H7 (cell line): ENCODE results near the gene SRP14. TPM values are rescaled to one million over a fixed set of nuclear protein-coding genes. Genes with fewer than 3 reads are reported as not detected.
"Not testable (repeated sequence)": the region's sequence is repeated elsewhere in the genome, so short reads cannot be mapped to it uniquely, and the experiment has no call there.

Source experiments
- DNase-seq: peaks from one replicate; pipeline ENCODE4 v3.0.0; 2012
- H3K27me3 ChIP-seq: 2 replicates; pipeline ENCODE4 v1.6.0; 2011; ENCODE audit warnings: mild to moderate bottlenecking, low read length; ENCODE audit not compliant: control insufficient read depth, insufficient read depth
- H3K36me3 ChIP-seq: replicated peaks from 2 replicates; pipeline ENCODE4 v1.5.1; 2011; ENCODE audit warnings: low read length; ENCODE audit not compliant: control insufficient read depth, insufficient read depth
- H3K4me3 ChIP-seq: 2 replicates; pipeline ENCODE4 v1.5.1; 2011; ENCODE audit warnings: low read depth, mild to moderate bottlenecking, control low read depth, low read length, moderate library complexity; ENCODE audit not compliant: insufficient read depth
- total RNA-seq: library from RNA; depleted of rRNA; stranded (reverse); fragments of >200 nt; shearing (Covaris generic); gene quantifications from 2 replicates; pipeline ENCODE4 v1.2.3, GENCODE V29; 2014

SRP14 gene
- total RNA-seq, 1 experiment from 2014 or later, result 156 TPM

DNA sequence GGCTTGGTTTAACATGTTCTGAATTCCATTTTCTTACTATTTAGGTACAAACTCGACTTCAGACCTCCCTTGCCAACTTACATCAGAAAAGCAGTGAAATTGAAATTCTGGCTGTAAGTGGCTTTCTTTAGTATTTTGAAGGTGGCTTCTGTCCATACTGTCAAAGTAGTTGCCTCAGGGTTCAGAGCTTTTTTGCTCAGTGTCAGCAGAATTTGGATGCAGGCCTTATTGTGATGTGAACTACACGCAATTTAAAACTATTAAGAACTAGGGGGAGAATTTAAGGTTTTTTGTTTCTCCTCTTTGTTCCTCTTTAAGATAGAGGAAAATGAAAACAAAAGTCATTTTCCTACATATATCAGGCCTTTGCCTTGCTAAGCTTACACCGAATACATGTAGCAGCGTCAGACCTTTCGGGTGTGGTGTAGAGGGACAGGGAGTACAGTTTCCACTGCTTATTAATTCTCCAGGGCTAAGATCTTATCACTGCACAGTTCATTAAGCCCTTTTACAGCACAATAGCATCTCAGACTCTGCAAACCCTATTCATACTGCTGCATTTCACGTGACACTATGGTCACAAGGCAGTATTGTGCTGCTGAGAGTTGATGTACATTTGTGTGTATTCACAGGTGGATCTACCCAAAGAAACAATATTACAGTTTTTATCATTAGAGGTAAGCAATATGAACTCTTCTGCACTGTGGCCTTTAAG, 6.7 kb downstream of the SRP14 start:
- H3K36me3 ChIP-seq, result peaks cover 37% of the 10 kb centered on the region
- no peak overlapping the region for H3K4me3 ChIP-seq
- no peaks in the 10 kb centered on the region for H3K27me3 ChIP-seq
- no peak for DNase-seq

DNA sequence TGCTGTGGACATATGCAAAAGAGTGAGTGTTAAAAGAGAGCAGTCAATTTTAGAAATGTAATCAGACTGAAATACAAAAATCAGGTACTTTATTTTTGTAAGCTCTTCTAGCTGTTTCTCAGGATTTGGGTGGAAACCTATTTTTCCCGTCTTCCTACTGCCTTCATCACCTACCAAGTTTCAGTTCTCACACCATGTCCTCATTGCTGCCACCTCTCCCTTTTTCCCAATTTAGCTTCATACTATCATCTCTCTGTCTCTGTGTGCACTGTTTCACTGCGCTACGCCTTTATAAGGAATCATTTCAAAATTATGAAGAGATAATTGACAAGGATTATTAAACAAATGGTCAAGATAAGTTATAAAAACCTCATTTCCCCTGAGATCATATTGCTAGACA, 7.7 kb downstream of the SRP14 start:
- Histone ChIP-seq H3K4me3 (no peak overlapping the region), H3K27me3 (no peaks in the 10 kb centered on the region), H3K36me3 (peaks cover 35% of the 10 kb centered on the region)
- DNase-seq, result no peak

DNA sequence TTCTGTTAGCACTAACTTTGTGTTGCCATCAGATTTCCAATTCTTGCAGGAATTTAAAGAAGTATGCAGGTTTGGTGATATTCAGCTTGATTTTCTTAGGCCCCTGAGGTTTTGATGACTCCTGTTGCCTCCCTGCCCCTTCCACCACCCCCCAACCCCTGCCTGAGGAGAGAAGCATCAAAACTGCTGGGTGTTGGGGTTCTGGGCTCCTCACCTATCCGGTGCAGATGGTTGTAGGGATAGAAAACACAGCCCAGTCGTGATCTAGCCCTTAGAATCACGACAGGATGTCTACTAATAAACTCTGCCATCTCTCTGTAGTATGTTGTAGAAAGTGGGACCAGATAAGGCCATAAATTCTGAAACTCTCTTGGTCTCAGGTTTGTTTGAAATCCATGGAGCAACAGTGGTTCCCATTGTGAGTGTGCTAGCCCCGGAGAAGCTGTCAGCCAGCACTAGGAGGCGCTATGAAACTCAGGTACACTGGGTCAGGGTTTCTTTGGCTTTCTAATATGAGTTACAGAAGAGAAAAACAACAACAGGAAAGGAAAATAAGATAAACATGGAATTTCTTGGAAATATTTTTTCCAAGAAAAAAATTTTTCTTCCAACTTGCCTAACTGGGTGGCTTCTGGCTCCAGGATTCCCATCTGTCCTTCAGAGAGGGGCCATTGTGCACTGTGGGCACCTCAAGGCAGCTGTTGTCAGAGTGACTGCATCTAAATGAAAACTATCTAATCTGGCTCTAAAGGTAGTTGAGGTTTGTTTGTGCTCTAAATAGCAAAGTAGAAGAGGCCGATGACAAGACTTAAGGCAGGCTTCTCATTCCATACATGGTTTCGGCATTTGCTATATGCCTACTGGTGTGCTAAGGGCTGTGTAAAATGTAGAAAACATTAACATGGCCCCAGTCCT, 8.7 kb downstream of the SRP14 start:
- DNase-seq, result peak; percentile 61
- no peak overlapping the region for H3K4me3 ChIP-seq
- peaks cover 34% of the 10 kb centered on the region for H3K36me3 ChIP-seq
- H3K27me3 ChIP-seq, result no peaks in the 10 kb centered on the region

DNA sequence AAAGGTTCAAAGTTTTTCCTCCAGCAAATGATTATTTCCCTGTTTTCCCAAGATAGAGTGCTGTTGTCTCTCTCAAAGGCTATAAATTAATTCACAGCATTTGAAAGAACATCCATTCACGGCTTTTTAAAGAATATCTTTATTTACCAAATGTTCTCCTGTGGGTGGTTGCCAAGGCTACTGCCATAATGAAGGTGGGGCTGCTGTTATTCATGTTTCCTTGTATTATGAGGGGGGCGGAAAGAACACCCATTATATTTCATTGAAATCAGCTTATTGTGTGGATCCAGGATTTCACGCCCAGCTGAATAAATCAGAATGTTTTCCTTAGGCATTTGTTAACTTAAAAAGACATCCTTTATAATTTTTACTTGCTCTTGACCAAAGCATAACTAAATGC, 10.1 kb downstream of the SRP14 start:
- Histone ChIP-seq H3K4me3 (no peak overlapping the region), H3K27me3 (no peaks in the 10 kb centered on the region), H3K36me3 (peaks cover 27% of the 10 kb centered on the region)
- DNase-seq, result no peak

DNA sequence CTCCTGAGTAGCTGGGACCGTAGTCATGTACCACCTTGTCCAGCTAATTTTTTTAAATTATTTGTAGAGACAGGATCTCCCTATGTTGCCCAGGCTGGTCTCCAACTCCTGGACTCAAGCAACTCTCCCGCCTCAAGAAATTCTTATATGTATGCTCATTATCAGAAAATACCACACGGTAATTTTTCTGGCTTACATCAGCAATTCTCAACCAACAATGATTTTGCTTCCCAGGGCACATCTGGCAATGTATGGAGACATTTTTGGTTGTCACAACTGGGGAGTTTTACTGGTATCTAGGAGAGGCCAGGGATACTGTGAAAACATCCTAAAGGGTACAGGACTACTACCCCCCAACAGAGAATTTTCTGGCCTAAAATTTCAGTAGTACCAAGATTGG, 10.8 kb downstream of the SRP14 start:
- peaks cover 29% of the 10 kb centered on the region for H3K36me3 ChIP-seq
- no peak for DNase-seq
- no peak overlapping the region for H3K4me3 ChIP-seq
- no peaks in the 10 kb centered on the region for H3K27me3 ChIP-seq

DNA sequence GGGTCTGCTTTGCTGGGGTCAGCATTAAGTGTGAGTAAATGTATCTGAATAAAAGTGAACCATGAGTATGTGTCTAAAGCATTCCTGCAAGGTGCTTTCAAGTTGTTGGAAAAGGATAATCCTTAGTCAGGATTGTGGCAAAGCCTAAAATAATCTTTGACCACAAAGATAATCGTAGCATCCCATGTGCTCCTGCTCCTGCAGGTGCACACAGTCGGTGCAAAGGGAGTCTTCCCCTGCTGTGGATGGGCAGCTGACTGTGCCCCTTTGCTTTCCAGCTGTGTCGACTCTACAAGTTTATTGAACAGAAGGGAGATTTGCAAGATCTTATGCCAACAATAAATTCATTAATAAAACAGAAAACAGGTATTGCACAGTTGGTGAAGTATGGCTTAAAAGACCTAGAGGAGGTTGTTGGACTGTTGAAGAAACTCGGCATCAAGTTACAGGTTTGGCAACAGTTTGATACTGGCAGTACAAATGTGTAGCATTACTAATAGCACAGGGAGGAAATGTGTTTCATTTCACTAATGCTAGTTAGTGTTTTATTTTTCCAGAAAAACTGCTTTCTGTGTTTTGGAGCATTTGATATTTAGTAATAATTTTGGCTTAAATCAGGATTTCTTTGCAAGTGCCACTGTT, 22.6 kb downstream of the SRP14 start:
- H3K4me3 ChIP-seq, result no peak overlapping the region
- no peaks in the 10 kb centered on the region for H3K27me3 ChIP-seq
- no peak for DNase-seq
- H3K36me3 ChIP-seq, result peaks cover 42% of the 10 kb centered on the region

DNA sequence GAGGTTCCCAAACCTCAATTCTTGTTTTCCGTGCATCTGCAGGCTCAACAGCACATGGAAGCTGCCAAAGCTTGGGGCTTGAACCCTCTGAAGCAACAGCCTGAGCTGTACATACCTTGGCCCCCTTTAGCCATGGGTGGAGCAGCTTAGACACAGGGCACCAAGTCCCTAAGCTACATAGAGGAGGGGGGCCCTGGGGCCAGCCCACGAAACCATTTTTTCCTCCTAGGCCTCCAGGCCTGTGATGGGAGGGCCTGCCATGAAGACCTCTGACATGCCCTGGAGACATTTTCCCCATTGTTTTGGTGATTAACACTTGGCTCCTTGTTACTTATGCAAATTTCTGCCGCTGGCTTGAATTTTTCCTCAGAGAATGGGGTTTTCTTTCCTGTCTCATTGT, 24.6 kb downstream of the SRP14 start:
- no peak for DNase-seq
- H3K27me3 ChIP-seq, result no peaks in the 10 kb centered on the region
- peaks cover 44% of the 10 kb centered on the region for H3K36me3 ChIP-seq
- no peak overlapping the region for H3K4me3 ChIP-seq

DNA sequence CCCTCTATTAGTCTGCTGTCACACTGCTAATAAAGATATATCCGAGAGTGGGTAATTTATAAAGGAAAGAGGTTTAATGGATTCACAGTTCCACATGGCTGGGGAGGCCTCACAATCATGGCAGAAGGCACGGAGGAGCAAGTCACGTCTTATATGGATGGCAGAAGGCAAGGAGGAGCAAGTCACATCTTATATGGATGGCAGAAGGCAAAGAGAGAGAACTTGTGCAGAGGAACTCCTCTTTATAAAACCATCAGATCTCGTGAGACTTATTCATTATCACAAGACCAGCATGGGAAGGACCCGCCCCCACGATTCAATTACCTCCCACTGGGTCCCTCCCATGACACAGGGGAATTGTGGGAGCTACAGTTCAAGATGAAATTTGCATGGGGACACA, 25.6 kb downstream of the SRP14 start:
- not testable (repeated sequence) for H3K4me3 ChIP-seq, DNase-seq, H3K27me3 ChIP-seq
- peaks cover 40% of the 10 kb centered on the region for H3K36me3 ChIP-seq

DNA sequence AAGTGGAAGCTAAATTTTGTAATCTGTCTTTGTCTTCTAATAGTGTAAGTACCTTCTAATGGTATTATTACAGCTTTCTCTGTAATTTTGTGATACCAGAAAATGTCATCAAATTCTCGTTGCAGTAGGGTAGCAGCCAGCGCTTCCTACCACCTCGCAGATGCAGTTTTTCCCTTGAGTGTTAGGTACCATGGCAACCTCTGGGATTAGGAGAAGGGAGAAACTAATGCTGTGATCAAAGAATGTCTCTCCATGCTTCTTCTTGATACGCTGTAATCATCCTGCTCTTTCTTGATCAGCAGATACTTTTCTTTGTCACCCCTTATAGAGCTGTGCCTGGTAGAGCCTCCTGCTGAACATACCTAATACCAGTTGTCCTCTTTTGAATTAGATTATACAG, 27.7 kb downstream of the SRP14 start:
- no peaks in the 10 kb centered on the region for H3K27me3 ChIP-seq
- H3K4me3 ChIP-seq, result no peak overlapping the region
- peaks cover 50% of the 10 kb centered on the region for H3K36me3 ChIP-seq
- no peak for DNase-seq

DNA sequence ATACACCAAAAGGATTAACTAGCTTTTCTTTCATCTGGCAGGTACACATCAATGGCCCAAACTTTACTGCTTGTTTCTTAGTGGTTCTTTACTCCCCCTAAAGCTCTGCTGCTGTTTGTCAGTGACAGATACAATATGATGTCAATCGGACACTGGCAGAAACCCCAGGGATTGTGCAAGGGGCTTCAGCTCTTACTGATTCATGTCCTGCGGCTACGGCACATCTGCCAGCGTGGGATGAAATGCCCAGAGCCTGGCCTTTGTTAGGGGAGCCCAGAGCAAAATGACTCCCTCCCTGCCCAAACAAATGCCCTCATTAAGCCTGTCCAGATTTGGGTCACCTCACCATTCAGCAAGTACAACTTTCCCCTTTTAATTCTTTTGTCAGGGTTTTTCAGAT, 28.3 kb downstream of the SRP14 start:
- no peaks in the 10 kb centered on the region for H3K27me3 ChIP-seq
- peaks cover 47% of the 10 kb centered on the region for H3K36me3 ChIP-seq
- H3K4me3 ChIP-seq, result no peak overlapping the region
- no peak for DNase-seq

DNA sequence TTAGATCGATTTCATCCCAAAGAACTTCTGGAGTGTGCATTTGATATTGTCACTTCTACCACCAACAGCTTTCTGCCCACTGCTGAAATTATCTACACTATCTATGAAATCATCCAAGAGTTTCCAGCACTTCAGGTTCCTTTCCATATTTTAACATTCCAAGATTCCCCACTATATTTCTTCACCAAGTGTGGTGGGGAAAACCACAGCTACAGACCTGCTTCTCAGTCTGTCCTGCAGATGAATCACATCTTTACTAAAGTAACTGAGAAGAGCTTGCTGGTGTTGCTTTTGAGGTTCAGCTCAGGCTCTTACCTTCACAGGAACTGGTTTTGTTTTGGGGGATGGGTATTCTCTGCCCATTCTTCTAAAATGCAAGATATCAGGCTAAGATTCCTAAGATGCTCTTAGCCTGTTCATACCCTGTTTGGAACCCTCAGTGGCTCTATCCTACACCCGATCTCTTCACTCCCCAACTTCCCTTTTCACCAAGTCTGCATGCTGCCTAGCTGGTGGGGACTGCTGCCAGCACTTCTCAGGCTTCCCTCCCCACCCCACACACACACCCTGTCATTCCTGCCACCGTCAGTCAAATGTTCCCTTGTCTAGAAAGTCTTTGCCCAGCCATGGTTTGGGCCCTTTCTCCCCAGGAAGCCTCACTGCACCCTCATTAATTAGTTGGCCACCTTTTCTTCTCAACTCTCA, 30.8 kb downstream of the SRP14 start:
- peaks cover 46% of the 10 kb centered on the region for H3K36me3 ChIP-seq
- no peaks in the 10 kb centered on the region for H3K27me3 ChIP-seq
- no peak overlapping the region for H3K4me3 ChIP-seq
- DNase-seq, result no peak

DNA sequence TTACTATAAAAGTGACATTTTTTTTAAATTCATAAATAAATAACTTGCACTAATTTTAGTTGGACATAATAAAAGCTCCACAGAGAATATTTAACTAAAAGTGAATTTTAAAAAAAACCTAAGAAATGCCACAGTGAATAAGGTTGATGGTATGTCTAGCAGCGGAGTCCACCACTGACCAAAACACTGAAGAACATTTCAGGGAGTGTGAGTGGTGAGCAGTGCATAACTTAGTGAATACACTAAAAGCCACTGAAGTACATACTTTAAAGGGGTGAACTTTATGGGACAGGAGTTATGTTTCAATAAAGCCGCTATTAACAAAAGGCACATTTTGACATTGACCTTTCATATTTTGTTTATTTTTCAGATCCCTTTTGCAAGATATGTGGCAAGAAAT, 32.3 kb downstream of the SRP14 start:
- Histone ChIP-seq H3K36me3 (peaks cover 46% of the 10 kb centered on the region), H3K4me3 (no peak overlapping the region), H3K27me3 (no peaks in the 10 kb centered on the region)
- DNase-seq, result no peak

DNA sequence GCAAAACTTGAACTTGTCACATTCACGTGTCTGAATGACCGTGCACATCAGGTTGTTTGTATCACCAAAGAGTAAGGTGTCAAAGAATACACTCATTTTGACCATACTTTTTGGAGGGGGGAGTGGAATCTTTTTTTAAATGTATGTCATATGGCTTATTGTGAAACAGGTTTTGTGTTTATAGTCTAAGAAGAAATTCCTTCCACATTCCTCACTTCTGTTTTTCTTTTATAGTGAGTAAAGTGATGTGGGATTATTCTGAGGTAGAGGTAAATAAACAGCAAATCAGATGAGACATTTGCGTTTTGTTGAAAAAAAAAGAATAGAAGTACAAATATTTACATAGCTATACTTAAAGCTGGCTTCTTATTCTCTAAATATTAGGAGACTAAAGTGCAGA, 33.0 kb downstream of the SRP14 start:
- Histone ChIP-seq H3K27me3 (no peaks in the 10 kb centered on the region), H3K36me3 (peaks cover 45% of the 10 kb centered on the region), H3K4me3 (no peak overlapping the region)
- no peak for DNase-seq

DNA sequence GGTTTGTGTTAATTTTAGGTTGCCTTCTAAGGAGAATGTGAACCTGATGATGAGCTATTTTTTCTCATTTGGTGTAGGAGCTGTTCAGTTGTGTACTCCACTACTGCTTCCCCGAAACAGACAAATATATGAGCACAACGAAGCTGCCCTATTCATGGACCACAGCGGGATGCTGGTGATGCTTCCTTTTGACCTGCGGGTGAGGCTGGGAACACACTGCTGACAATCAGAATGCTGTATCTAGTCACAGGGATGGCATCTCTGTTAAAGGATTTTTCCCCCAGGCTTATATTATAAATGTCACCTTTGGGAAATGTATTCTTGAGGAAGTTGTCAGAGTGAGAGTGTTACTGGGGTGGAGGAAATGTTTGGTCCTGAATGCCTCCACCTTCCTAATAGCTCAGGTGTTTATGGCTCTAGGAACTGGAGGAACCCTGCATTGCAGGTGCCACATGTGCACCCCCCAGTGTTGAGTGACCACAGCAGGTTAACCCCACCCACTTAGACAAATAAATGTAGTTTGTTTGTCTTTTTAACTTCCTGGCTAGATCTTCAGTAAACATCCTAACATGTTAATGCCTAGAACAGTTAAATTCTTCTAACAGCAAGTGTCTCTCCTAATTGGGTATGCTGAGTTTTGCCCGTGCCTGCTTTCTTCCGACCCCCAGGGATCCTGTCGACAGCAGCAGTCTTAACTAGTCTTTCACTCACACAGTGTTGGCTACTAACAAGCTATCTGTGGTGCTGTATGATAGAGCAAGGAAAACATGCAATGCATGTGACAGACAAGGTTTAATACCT, 35.7 kb downstream of the SRP14 start:
- H3K27me3 ChIP-seq, result no peaks in the 10 kb centered on the region
- DNase-seq, result no peak
- no peak overlapping the region for H3K4me3 ChIP-seq
- peaks cover 37% of the 10 kb centered on the region for H3K36me3 ChIP-seq
